HepG2 (cell line): Measurements from ENCODE around the gene BCKDHA. TPM values are rescaled to one million over a fixed set of nuclear protein-coding genes. Genes with fewer than 3 reads are reported as not detected.

Source experiments
- ATF7-NPFF ChIP-seq: sonication (generic); formaldehyde crosslinking; IDR thresholded peaks from 2 replicates; pipeline ENCODE4 v1.8.1; 2023; ENCODE audit warnings: mild to moderate bottlenecking, low read depth, missing genetic modification reagents, moderate library complexity
- DMAP1 ChIP-seq: IDR thresholded peaks from 2 replicates; pipeline ENCODE4 v1.6.1; 2016
- DZIP1 ChIP-seq: sonication (generic); formaldehyde crosslinking; IDR thresholded peaks from 2 replicates; pipeline ENCODE4 v1.5.0; 2020; ENCODE audit warnings: mild to moderate bottlenecking, missing genetic modification reagents
- ELF1 ChIP-seq: sonication (generic); formaldehyde crosslinking; IDR thresholded peaks from 2 replicates; pipeline ENCODE4 v1.4.0; 2020; ENCODE audit warnings: missing genetic modification reagents
- GABPB1 ChIP-seq: IDR thresholded peaks from 2 replicates; pipeline ENCODE4 v1.6.1; 2016; ENCODE audit warnings: mild to moderate bottlenecking, missing genetic modification reagents, moderate library complexity, missing compliant biosample characterization
- GMEB2 ChIP-seq: IDR thresholded peaks from 2 replicates; pipeline ENCODE4 v1.6.1; 2016; ENCODE audit warnings: missing biosample characterization, missing genetic modification reagents, low read depth
- KDM5B ChIP-seq: sonication (generic); formaldehyde crosslinking; IDR thresholded peaks from 2 replicates; pipeline ENCODE4 v1.4.0; 2020; ENCODE audit warnings: missing genetic modification reagents, mild to moderate bottlenecking, borderline replicate concordance
- KLF15 ChIP-seq: sonication (generic); formaldehyde crosslinking; IDR thresholded peaks from 2 replicates; pipeline ENCODE4 v1.8.1; 2023; ENCODE audit warnings: borderline replicate concordance, mild to moderate bottlenecking, inconsistent platforms, missing genetic modification reagents, mixed read lengths
- PHF21A ChIP-seq: sonication (generic); formaldehyde crosslinking; IDR thresholded peaks from 2 replicates; pipeline ENCODE4 v1.5.0; 2020; ENCODE audit warnings: mild to moderate bottlenecking, missing genetic modification reagents
- SPEN ChIP-seq: sonication (generic); formaldehyde crosslinking; IDR thresholded peaks from 2 replicates; pipeline ENCODE4 v1.5.1; 2020; ENCODE audit warnings: low read depth, mild to moderate bottlenecking, missing genetic modification reagents
- SUZ12 ChIP-seq: fragments of 150-350 bp; IDR thresholded peaks from 2 replicates; pipeline ENCODE4 v1.6.1; 2014; ENCODE audit warnings: low read depth, low read length
- TARDBP ChIP-seq: sonication (generic); formaldehyde crosslinking; IDR thresholded peaks from 2 replicates; pipeline ENCODE4 v1.8.0; 2022; ENCODE audit warnings: mild to moderate bottlenecking, missing genetic modification reagents
- THYN1 ChIP-seq: sonication (generic); formaldehyde crosslinking; IDR thresholded peaks from 2 replicates; pipeline ENCODE4 v1.8.1; 2023; ENCODE audit warnings: low read depth, mild to moderate bottlenecking, moderate library complexity, missing genetic modification reagents, borderline replicate concordance
- ZNF20 ChIP-seq: sonication (generic); formaldehyde crosslinking; IDR thresholded peaks from 2 replicates; pipeline ENCODE4 v1.4.0; 2020; ENCODE audit warnings: mild to moderate bottlenecking, moderate library complexity, missing genetic modification reagents
- ZNF232 ChIP-seq: sonication (generic); formaldehyde crosslinking; IDR thresholded peaks from 2 replicates; pipeline ENCODE4 v1.4.0; 2020; ENCODE audit warnings: missing genetic modification reagents, borderline replicate concordance
- ZNF281 ChIP-seq: sonication (generic); formaldehyde crosslinking; IDR thresholded peaks from 2 replicates; pipeline ENCODE4 v1.4.0; 2020; ENCODE audit warnings: missing genetic modification reagents, borderline replicate concordance
- ZNF619 ChIP-seq: sonication (generic); formaldehyde crosslinking; IDR thresholded peaks from 2 replicates; pipeline ENCODE4 v1.4.0; 2020; ENCODE audit warnings: mild to moderate bottlenecking, missing genetic modification reagents
- ZNF724P ChIP-seq: sonication (generic); formaldehyde crosslinking; IDR thresholded peaks from 2 replicates; pipeline ENCODE4 v1.8.0; 2022; ENCODE audit warnings: missing genetic modification reagents, borderline replicate concordance
- ZXDC ChIP-seq: sonication (generic); formaldehyde crosslinking; IDR thresholded peaks from 2 replicates; pipeline ENCODE4 v1.5.0; 2020; ENCODE audit warnings: mild to moderate bottlenecking, missing genetic modification reagents
- polyA plus RNA-seq, 8 experiments: library from polyadenylated mRNA; depleted of rRNA in 3 of 8; stranded (reverse) in 7 of 8; unstranded in 1 of 8; fragments of >200 nt; fragmentation: Illumina TruSeq in 4 of 8; extraction: Trizol in 4 of 8; gene quantifications; 2 replicates each; pipeline versions ENCODE4 v1.2.1 to v1.2.3, GENCODE V29; 2011 to 2016; ENCODE audit warnings: low read depth in 4 of 8, missing spikeins in 1 of 8, mixed read lengths in 1 of 8; ENCODE audit not compliant: insufficient read depth in 1 of 8
- total RNA-seq, 5 experiments: library from RNA; depleted of rRNA; stranded (reverse); fragments of >200 nt; fragmentation: Illumina TruSeq; extraction: Trizol; gene quantifications; 2 replicates each; pipeline ENCODE4 v1.2.3, GENCODE V29; 2016; ENCODE audit warnings: low read depth in 1 of 5

The BCKDHA gene
- total and polyA plus RNA-seq, 2 of the 13 experiments (the other 11 are each of a cell fraction or from before 2014, with no cell fraction given), result 11.8 to 31.5 TPM

GRCh38 chr19:41352609-41353465 lies 44.8 kb upstream of the BCKDHA start (continued):
- no peak for TF ChIP-seq DZIP1 (CRISPR knock-in tag)
- no peak for TF ChIP-seq SUZ12
- 0 out of 2 replicates have a peak, but pooled peaks have one; percentile 34 for TF ChIP-seq TARDBP (CRISPR knock-in tag)
- TF ChIP-seq KDM5B, result no peak
- TF ChIP-seq DMAP1 (CRISPR knock-in tag), result no peak; the same call in 1 of the 2 replicates
- no peak for TF ChIP-seq ZNF281
- no peak for TF ChIP-seq ATF7-NPFF (CRISPR knock-in tag)
- TF ChIP-seq KLF15 (CRISPR knock-in tag), result no peak
- no peak for TF ChIP-seq ZNF724P
- no peak for TF ChIP-seq ZNF20
- peak; percentile 18; the same call in 1 of the 2 replicates for TF ChIP-seq SPEN
- peak; percentile 19; the same call in 1 of the 2 replicates for TF ChIP-seq ZXDC (CRISPR knock-in tag)
- no peak for TF ChIP-seq THYN1 (CRISPR knock-in tag)
- TF ChIP-seq GABPB1, result peak; percentile 73
- no peak for TF ChIP-seq ZNF619 (CRISPR knock-in tag)
- TF ChIP-seq GMEB2 (CRISPR knock-in tag), result no peak
- TF ChIP-seq PHF21A (CRISPR knock-in tag), result no peak
- TF ChIP-seq ZNF232 (CRISPR knock-in tag), result no peak
- no peak for TF ChIP-seq ELF1 (CRISPR knock-in tag)
